H9 (cell line): ENCODE data around the gene COL4A6. TPM values are rescaled to one million over a fixed set of nuclear protein-coding genes. Genes with fewer than 3 reads are reported as not detected.
A peak's percentile ranks its signal among the peaks of the same experiment; 100 is the strongest.

Experiments
- DNase-seq: peaks from one replicate; pipeline ENCODE4 v3.0.0-alpha.2; 2017
- H2AFZ ChIP-seq: one replicate; pipeline ENCODE4 v1.6.1; 2013; ENCODE audit warnings: mild to moderate bottlenecking, low read length, control low read depth, moderate library complexity
- H2AK5ac ChIP-seq: 2 replicates; pipeline ENCODE4 v1.6.1; 2013; ENCODE audit warnings: low read length, control low read depth, mixed read lengths; ENCODE audit not compliant: insufficient read length
- H2BK120ac ChIP-seq: one replicate; pipeline ENCODE4 v1.6.1; 2013; ENCODE audit warnings: low read depth, mild to moderate bottlenecking, low read length, control low read depth, inconsistent platforms; ENCODE audit not compliant: poor library complexity, severe bottlenecking
- H2BK12ac ChIP-seq: 2 replicates; pipeline ENCODE4 v1.6.1; 2013; ENCODE audit warnings: low read length, control low read depth, mixed read lengths, low read depth; ENCODE audit not compliant: insufficient read length
- H2BK15ac ChIP-seq: 2 replicates; pipeline ENCODE4 v1.6.1; 2013; ENCODE audit warnings: low read depth, low read length, control low read depth
- H2BK20ac ChIP-seq: one replicate; pipeline ENCODE4 v1.6.1; 2013; ENCODE audit warnings: low read depth, mild to moderate bottlenecking, low read length, control low read depth, inconsistent platforms; ENCODE audit not compliant: poor library complexity, severe bottlenecking
- H2BK5ac ChIP-seq: 2 replicates; pipeline ENCODE4 v1.6.1; 2013; ENCODE audit warnings: low read length, control low read depth, mixed read lengths; ENCODE audit not compliant: insufficient read length
- H3K14ac ChIP-seq: 2 replicates; pipeline ENCODE4 v1.6.1; 2013; ENCODE audit warnings: low read length, control low read depth; ENCODE audit not compliant: insufficient read depth
- H3K18ac ChIP-seq: 2 replicates; pipeline ENCODE4 v1.6.1; 2013; ENCODE audit warnings: low read depth, mild to moderate bottlenecking, mixed read lengths, low read length, control low read depth; ENCODE audit not compliant: insufficient read length
- H3K23ac ChIP-seq: 2 replicates; pipeline ENCODE4 v1.6.1; 2013; ENCODE audit warnings: low read length, control low read depth, mixed read lengths, low read depth; ENCODE audit not compliant: insufficient read length
- H3K23me2 ChIP-seq: 2 replicates; pipeline ENCODE4 v1.6.1; 2013; ENCODE audit warnings: low read depth, mild to moderate bottlenecking, mixed read lengths, low read length, control low read depth; ENCODE audit not compliant: insufficient read length, poor library complexity, severe bottlenecking
- H3K27ac ChIP-seq: 2 replicates; pipeline ENCODE4 v1.5.1; 2013; ENCODE audit warnings: low read length, control low read depth, mixed read lengths, low read depth; ENCODE audit not compliant: insufficient read length
- H3K27me3 ChIP-seq: 2 replicates; pipeline ENCODE4 v1.6.1; 2013; ENCODE audit warnings: low read length, control low read depth, inconsistent platforms; ENCODE audit not compliant: insufficient read depth
- H3K4ac ChIP-seq: 2 replicates; pipeline ENCODE4 v1.6.1; 2013; ENCODE audit warnings: low read depth, mild to moderate bottlenecking, control low read depth, inconsistent platforms, low read length, moderate library complexity
- H3K4me1 ChIP-seq: 2 replicates; pipeline ENCODE4 v1.6.1; 2013; ENCODE audit warnings: low read length, control low read depth, inconsistent platforms; ENCODE audit not compliant: insufficient read depth
- H3K4me2 ChIP-seq: 2 replicates; pipeline ENCODE4 v1.6.1; 2013; ENCODE audit warnings: low read length, control low read depth, mixed read lengths; ENCODE audit not compliant: insufficient read length, insufficient read depth
- H3K56ac ChIP-seq: 2 replicates; pipeline ENCODE4 v1.6.1; 2013; ENCODE audit warnings: low read depth, mild to moderate bottlenecking, mixed read lengths, low read length, control low read depth; ENCODE audit not compliant: insufficient read length
- H3K79me1 ChIP-seq: 2 replicates; pipeline ENCODE4 v1.6.1; 2013; ENCODE audit warnings: low read depth, mild to moderate bottlenecking, moderate library complexity, low read length, control low read depth, inconsistent platforms; ENCODE audit not compliant: insufficient read depth, poor library complexity, severe bottlenecking
- H3K79me2 ChIP-seq: 2 replicates; pipeline ENCODE4 v1.6.1; 2013; ENCODE audit warnings: low read length, control low read depth, inconsistent platforms; ENCODE audit not compliant: insufficient read depth
- H3K9ac ChIP-seq: 2 replicates; pipeline ENCODE4 v1.6.1; 2013; ENCODE audit warnings: low read length, control low read depth, mixed read lengths; ENCODE audit not compliant: insufficient read length; ENCODE audit errors: extremely low read depth
- H3K9me3 ChIP-seq: one replicate; pipeline ENCODE4 v1.6.1; 2013; ENCODE audit warnings: low read depth, low read length, inconsistent platforms; ENCODE audit not compliant: control insufficient read depth
- H3T11ph ChIP-seq: one replicate; pipeline ENCODE4 v1.6.1; 2013; ENCODE audit warnings: mild to moderate bottlenecking, low read length, control low read depth, inconsistent platforms
- H4K20me1 ChIP-seq: one replicate; pipeline ENCODE4 v1.6.1; 2013; ENCODE audit not compliant: control insufficient read depth, insufficient read length, insufficient read depth
- H4K5ac ChIP-seq: 2 replicates; pipeline ENCODE4 v1.6.1; 2013; ENCODE audit warnings: low read depth, mild to moderate bottlenecking, mixed read lengths, low read length, control low read depth; ENCODE audit not compliant: insufficient read length
- H4K8ac ChIP-seq: replicated peaks from 2 replicates; pipeline ENCODE4 v1.6.1; 2013; ENCODE audit warnings: low read length, control low read depth, mixed read lengths, low read depth; ENCODE audit not compliant: insufficient read length
- H4K91ac ChIP-seq: 2 replicates; pipeline ENCODE4 v1.6.1; 2013; ENCODE audit warnings: low read depth, mild to moderate bottlenecking, moderate library complexity, mixed read lengths, low read length, control low read depth; ENCODE audit not compliant: insufficient read length
- H3K27ac Mint-ChIP-seq, 3 experiments: 2 replicates in 2 of 3; 3 replicates in 1 of 3; pipeline ENCODE4 v1.8.0; 2020 to 2021; ENCODE audit warnings: mixed read lengths in 3 of 3, mild to moderate bottlenecking in 1 of 3, moderate library complexity in 1 of 3
- H3K27me3 Mint-ChIP-seq: 2 replicates; pipeline ENCODE4 v1.8.0; 2021; ENCODE audit warnings: low read depth, mild to moderate bottlenecking, moderate library complexity, mixed read lengths
- H3K36me3 Mint-ChIP-seq, 3 experiments: 2 replicates in 2 of 3; 3 replicates in 1 of 3; pipeline ENCODE4 v1.8.0; 2020 to 2021; ENCODE audit warnings: low read depth in 3 of 3, mixed read lengths in 3 of 3; ENCODE audit not compliant: insufficient read depth in 1 of 3
- H3K4me1 Mint-ChIP-seq, 2 experiments: 2 replicates each; pipeline ENCODE4 v1.8.0; 2020; ENCODE audit warnings: mixed read lengths in 2 of 2
- H3K4me3 Mint-ChIP-seq, 2 experiments: 2 replicates in 1 of 2; 3 replicates in 1 of 2; pipeline ENCODE4 v1.8.0; 2020 to 2021; ENCODE audit warnings: mild to moderate bottlenecking in 2 of 2, mixed read lengths in 2 of 2, moderate library complexity in 1 of 2
- H3K9me3 Mint-ChIP-seq, 2 experiments: 2 replicates in 1 of 2; 3 replicates in 1 of 2; pipeline ENCODE4 v1.8.0; 2020; ENCODE audit warnings: mild to moderate bottlenecking in 2 of 2, mixed read lengths in 2 of 2, moderate library complexity in 1 of 2
- WGBS: extraction: QIAGEN DNeasy Blood & Tissue Kit; methylation state at CpG from one replicate; pipeline ENCODE4 v1.1.7; 2013; ENCODE audit warnings: missing lambda C conversion rate, low lambda C conversion rate, mixed read lengths; ENCODE audit not compliant: insufficient read length; ENCODE audit errors: extremely low coverage; 5-methylcytosine and 5-hydroxymethylcytosine counted together
- total RNA-seq: library from RNA; stranded (reverse); gene quantifications from 2 replicates; pipeline ENCODE4 v1.2.1, GENCODE V29; 2021
- TF ChIP-seq, protein P1 (sequence below): fragments of 200-600 bp; sonication (generic); conservative IDR thresholded peaks from 3 replicates; pipeline ENCODE4 v1.8.0; 2021; ENCODE audit warnings: antibody characterized with exemption, mild to moderate bottlenecking

The COL4A6 gene
- total RNA-seq, 1 experiment from 2014 or later, result 16.7 TPM

DNA sequence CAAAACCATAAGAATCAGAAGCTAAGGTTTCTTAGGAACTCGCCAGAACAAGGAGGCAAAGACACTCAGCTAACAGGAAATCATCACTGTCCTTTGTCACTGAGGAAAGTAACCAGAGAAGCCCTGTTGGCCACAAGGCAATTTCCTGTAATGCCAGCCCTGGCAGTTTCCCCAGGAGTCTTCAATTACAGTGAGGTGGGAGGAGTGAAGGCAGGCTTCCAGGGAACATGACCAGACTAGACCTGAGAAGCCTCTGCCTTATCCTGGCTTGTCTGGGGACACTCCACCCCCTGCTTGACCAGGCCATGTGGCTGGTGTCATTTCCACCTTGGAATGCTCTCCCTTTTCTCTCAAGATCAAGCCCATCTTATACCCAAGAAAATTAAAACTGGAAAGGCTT lies 125.3 kb downstream of the COL4A6 start:
- no peak overlapping the region for H3K27ac ChIP-seq
- H4K91ac ChIP-seq, result no peak overlapping the region
- DNase-seq, result peak; percentile 73

More for the DNA sequence above, 125.3 kb downstream of the COL4A6 start:
- Histone ChIP-seq H3K79me1 (no peaks in the 10 kb centered on the region), H2BK20ac (no peak overlapping the region), H3K27me3 (no peaks in the 10 kb centered on the region), H3K18ac (no peak overlapping the region), H3K14ac (no peak overlapping the region), H2BK12ac (no peak overlapping the region), H2BK120ac (no peak overlapping the region), H3K23ac (no peak overlapping the region), H3K9me3 (no peaks in the 10 kb centered on the region), H3K79me2 (no peaks in the 10 kb centered on the region), H4K20me1 (no peaks in the 10 kb centered on the region), H2BK5ac (no peak overlapping the region), H3K4ac (no peak overlapping the region), H3T11ph (no peak overlapping the region), H3K23me2 (no peaks in the 10 kb centered on the region), H2BK15ac (no peak overlapping the region), H3K4me2 (no peak overlapping the region), H2AFZ (no peak overlapping the region), H4K8ac (no peak overlapping the region), H4K5ac (no peak overlapping the region), H2AK5ac (no peak overlapping the region), H3K4me1 (no peaks in the 10 kb centered on the region), H3K9ac (no peak overlapping the region), H3K56ac (no peak overlapping the region)
- peaks cover 0 to 4% (median 4%) of the 10 kb centered on the region in 3 experiments; a peak in 1 of 7 replicates for H3K36me3 Mint-ChIP-seq
- peak overlapping the region; percentile 23 to 95 (median 79); a peak in 5 of 7 replicates for H3K27ac Mint-ChIP-seq
- H3K27me3 Mint-ChIP-seq, result no peaks in the 10 kb centered on the region
- peaks cover 0 to 3% of the 10 kb centered on the region in 2 experiments; a peak in 2 of 5 replicates for H3K9me3 Mint-ChIP-seq
- TF ChIP-seq, protein P1, sequence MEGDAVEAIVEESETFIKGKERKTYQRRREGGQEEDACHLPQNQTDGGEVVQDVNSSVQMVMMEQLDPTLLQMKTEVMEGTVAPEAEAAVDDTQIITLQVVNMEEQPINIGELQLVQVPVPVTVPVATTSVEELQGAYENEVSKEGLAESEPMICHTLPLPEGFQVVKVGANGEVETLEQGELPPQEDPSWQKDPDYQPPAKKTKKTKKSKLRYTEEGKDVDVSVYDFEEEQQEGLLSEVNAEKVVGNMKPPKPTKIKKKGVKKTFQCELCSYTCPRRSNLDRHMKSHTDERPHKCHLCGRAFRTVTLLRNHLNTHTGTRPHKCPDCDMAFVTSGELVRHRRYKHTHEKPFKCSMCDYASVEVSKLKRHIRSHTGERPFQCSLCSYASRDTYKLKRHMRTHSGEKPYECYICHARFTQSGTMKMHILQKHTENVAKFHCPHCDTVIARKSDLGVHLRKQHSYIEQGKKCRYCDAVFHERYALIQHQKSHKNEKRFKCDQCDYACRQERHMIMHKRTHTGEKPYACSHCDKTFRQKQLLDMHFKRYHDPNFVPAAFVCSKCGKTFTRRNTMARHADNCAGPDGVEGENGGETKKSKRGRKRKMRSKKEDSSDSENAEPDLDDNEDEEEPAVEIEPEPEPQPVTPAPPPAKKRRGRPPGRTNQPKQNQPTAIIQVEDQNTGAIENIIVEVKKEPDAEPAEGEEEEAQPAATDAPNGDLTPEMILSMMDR, result no peak
- H3K4me3 Mint-ChIP-seq, result no peak overlapping the region
- H3K4me1 Mint-ChIP-seq, result peaks cover 6 to 8% of the 10 kb centered on the region in 2 experiments
- WGBS, result no CpG with 5 or more reads among the region's 1 CpG
